MM.1S (cell line): ENCODE measurements around the gene DGKI.

Experiments
- DNase-seq: peaks from one replicate; pipeline ENCODE4 v3.0.0-alpha.2; 2015
- H2AFZ ChIP-seq: fragments of 300-600 bp; sonication (generic); 2 replicates; pipeline ENCODE4 v1.6.0; 2016; ENCODE audit warnings: antibody characterized with exemption, low read length
- H3F3A ChIP-seq: fragments of 300-600 bp; sonication (generic); 2 replicates; pipeline ENCODE4 v1.6.1; 2016; ENCODE audit warnings: mild to moderate bottlenecking, antibody characterized with exemption, low read length, moderate library complexity, mixed read lengths; ENCODE audit not compliant: insufficient read depth
- H3K27ac ChIP-seq: fragments of 300-600 bp; sonication (generic); 2 replicates; pipeline ENCODE4 v1.5.1; 2016; ENCODE audit warnings: mild to moderate bottlenecking, low read length
- H3K27me3 ChIP-seq: fragments of 300-600 bp; sonication (generic); replicated peaks from 2 replicates; pipeline ENCODE4 v1.6.0; 2016; ENCODE audit warnings: low read length; ENCODE audit not compliant: insufficient read depth
- H3K36me3 ChIP-seq: fragments of 300-600 bp; sonication (generic); replicated peaks from 2 replicates; pipeline ENCODE4 v1.6.1; 2016; ENCODE audit warnings: mild to moderate bottlenecking, low read length, mixed read lengths; ENCODE audit not compliant: insufficient read depth
- H3K4me1 ChIP-seq: fragments of 300-600 bp; sonication (generic); 2 replicates; pipeline ENCODE4 v1.6.1; 2016; ENCODE audit warnings: low read length, mixed read lengths
- H3K4me2 ChIP-seq: fragments of 300-600 bp; sonication (generic); 2 replicates; pipeline ENCODE4 v1.6.0; 2016; ENCODE audit warnings: low read depth, low read length
- H3K4me3 ChIP-seq: fragments of 300-600 bp; sonication (generic); 2 replicates; pipeline ENCODE4 v1.5.1; 2016; ENCODE audit warnings: low read length, mixed read lengths
- H3K79me2 ChIP-seq: fragments of 300-600 bp; sonication (generic); 2 replicates; pipeline ENCODE4 v1.6.1; 2016; ENCODE audit warnings: mixed run types, low read length, mixed read lengths
- H3K9ac ChIP-seq: fragments of 300-600 bp; sonication (generic); 2 replicates; pipeline ENCODE4 v1.6.1; 2016; ENCODE audit warnings: low read length, mixed read lengths
- H3K9me2 ChIP-seq: fragments of 300-600 bp; sonication (generic); replicated peaks from 2 replicates; pipeline ENCODE4 v1.6.1; 2016; ENCODE audit warnings: mild to moderate bottlenecking, low read length, mixed read lengths; ENCODE audit not compliant: insufficient read depth
- H3K9me3 ChIP-seq: fragments of 300-600 bp; sonication (generic); replicated peaks from 2 replicates; pipeline ENCODE4 v1.6.1; 2016; ENCODE audit warnings: mild to moderate bottlenecking, low read length, mixed read lengths; ENCODE audit not compliant: insufficient read depth
- H4K20me1 ChIP-seq: fragments of 300-600 bp; sonication (generic); 2 replicates; pipeline ENCODE4 v1.6.1; 2016; ENCODE audit warnings: mild to moderate bottlenecking, low read length, moderate library complexity, mixed read lengths; ENCODE audit not compliant: insufficient read depth
- EZH2 ChIP-seq: fragments of 300-600 bp; sonication (generic); optimal IDR thresholded peaks from 2 replicates; pipeline ENCODE3; 2017; ENCODE audit warnings: low read depth, mild to moderate bottlenecking, antibody characterized with exemption, low read length, mixed read lengths
- EZH2phosphoT487 ChIP-seq: fragments of 300-600 bp; sonication (generic); IDR thresholded peaks from 2 replicates; pipeline ENCODE4 v1.6.1; 2018; ENCODE audit warnings: antibody characterized with exemption, low read length
- TF ChIP-seq, protein P1 (sequence below): fragments of 300-600 bp; sonication (generic); IDR thresholded peaks from 2 replicates; pipeline ENCODE4 v1.5.1; 2016; ENCODE audit warnings: antibody characterized with exemption, low read length, mixed read lengths

DGKI gene

DNA sequence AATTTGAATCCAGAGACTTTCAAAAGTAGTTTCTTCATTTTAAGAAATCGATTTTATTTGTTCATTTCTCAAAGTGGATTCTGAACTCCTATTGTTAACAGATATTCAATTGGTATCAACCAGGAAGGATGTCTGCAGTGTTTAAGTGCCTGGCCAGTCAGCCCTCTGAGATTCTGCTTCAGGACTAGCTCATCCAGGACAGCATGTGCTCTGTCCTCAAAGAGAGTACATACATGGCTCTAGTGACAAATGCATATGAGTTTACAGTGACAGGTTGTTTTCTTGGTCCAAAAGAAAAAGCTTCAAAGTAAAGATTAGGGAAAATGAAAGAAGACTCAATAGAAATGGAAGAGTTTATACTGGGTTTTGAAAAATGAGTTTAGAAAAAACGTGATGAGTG is 494.8 kb downstream of the DGKI start:
- Histone ChIP-seq H3K27ac (no peak overlapping the region), H3K4me2 (no peak overlapping the region), H3F3A (no peaks in the 10 kb centered on the region), H3K79me2 (no peaks in the 10 kb centered on the region), H3K9me3 (no peaks in the 10 kb centered on the region), H3K9ac (no peak overlapping the region), H3K36me3 (no peaks in the 10 kb centered on the region), H4K20me1 (no peaks in the 10 kb centered on the region), H3K4me1 (0 out of 2 replicates have a peak, but pooled peaks cover 4% of the 10 kb centered on the region), H2AFZ (no peak overlapping the region), H3K4me3 (no peak overlapping the region), H3K27me3 (no peaks in the 10 kb centered on the region), H3K9me2 (no peaks in the 10 kb centered on the region)
- TF ChIP-seq, protein P1, sequence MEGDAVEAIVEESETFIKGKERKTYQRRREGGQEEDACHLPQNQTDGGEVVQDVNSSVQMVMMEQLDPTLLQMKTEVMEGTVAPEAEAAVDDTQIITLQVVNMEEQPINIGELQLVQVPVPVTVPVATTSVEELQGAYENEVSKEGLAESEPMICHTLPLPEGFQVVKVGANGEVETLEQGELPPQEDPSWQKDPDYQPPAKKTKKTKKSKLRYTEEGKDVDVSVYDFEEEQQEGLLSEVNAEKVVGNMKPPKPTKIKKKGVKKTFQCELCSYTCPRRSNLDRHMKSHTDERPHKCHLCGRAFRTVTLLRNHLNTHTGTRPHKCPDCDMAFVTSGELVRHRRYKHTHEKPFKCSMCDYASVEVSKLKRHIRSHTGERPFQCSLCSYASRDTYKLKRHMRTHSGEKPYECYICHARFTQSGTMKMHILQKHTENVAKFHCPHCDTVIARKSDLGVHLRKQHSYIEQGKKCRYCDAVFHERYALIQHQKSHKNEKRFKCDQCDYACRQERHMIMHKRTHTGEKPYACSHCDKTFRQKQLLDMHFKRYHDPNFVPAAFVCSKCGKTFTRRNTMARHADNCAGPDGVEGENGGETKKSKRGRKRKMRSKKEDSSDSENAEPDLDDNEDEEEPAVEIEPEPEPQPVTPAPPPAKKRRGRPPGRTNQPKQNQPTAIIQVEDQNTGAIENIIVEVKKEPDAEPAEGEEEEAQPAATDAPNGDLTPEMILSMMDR: no peak
- TF ChIP-seq EZH2 (no peak), EZH2phosphoT487 (no peak)
- DNase-seq: no peak

DNA sequence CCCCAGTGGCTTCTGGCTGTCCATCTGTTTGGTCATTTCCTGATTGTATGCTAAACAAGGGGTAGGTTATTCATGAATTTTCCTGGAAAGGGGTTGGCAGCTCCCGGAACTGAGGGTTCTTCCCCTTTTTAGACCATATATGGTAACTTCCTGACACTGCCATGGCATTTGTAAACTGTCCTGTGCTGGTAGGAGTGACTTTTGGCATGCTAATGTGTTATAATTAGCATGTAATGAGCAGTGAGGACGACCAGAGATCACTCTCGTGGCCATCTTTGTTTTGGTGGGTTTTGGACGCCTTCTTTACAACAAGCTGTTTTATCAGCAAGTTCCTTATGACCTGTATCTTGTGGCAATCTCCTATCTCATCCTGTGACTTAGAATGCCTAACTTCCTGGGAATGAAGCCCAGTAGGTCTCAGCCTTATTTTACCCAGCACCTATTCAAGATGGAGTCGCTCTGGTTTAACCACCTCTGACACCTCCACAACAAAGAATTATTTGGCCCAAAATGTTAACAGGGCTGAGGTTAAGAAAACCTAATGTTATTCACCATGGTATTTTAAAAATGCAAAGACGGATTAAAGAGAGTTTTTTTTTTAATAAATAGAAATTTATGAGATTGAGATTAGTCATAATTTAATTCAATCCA is 500.9 kb downstream of the DGKI start:
- Histone ChIP-seq H3K4me3 (no peak overlapping the region), H2AFZ (no peak overlapping the region), H3K36me3 (no peaks in the 10 kb centered on the region), H3K27me3 (no peaks in the 10 kb centered on the region), H3K27ac (no peak overlapping the region), H3K4me2 (no peak overlapping the region), H3K4me1 (no peaks in the 10 kb centered on the region), H3F3A (no peaks in the 10 kb centered on the region), H3K9ac (no peak overlapping the region), H4K20me1 (no peaks in the 10 kb centered on the region), H3K79me2 (no peaks in the 10 kb centered on the region), H3K9me3 (no peaks in the 10 kb centered on the region), H3K9me2 (no peaks in the 10 kb centered on the region)
- no peak for DNase-seq
- TF ChIP-seq EZH2phosphoT487 (no peak), EZH2 (no peak)
- TF ChIP-seq, protein P1: no peak

DNA sequence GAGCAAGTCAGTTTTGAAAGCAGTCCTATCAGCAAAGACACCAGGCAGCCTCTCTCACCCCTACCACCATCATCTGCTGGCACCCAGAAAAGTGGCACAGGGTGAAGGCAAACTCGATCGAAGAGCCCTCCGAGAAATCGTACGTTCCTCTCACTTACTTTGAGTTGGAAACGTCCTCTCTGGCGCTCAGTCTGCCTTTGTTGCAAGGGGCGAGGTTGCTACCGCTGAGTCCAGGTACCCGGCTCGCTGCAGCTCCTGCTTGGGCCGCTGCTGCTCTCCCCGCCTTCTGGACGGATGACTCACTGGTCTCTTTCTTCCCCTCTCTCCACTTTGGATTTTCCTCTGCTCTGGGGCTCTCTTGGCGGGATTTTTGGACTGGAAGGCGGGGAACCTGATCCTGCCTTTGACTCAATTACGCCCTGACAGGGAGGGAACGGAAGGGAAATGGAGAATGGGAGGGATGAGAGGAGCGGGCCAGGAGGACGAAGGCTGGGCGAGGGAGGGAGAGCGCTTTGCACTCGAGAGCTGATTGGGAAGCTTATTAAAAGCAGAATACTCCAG is 503.4 kb downstream of the DGKI start, which contains the start of gene PTN:
Gene PTN, minus strand, starts transcription at position 453 of the 561 bp plus-strand sequence. CDS start 88,760 bp downstream, outside the sequence.
- Histone ChIP-seq H2AFZ (no peak within 1 kb of the TSS), H3K4me3 (no peak within 1 kb of the TSS), H3K36me3 (no peaks in the 10 kb centered on the region), H3K4me2 (no peak within 1 kb of the TSS), H3K79me2 (no peaks in the 10 kb centered on the region), H3K9me2 (no peaks in the 10 kb centered on the region), H3K9me3 (no peaks in the 10 kb centered on the region), H3F3A (no peaks in the 10 kb centered on the region), H3K27ac (no peak within 1 kb of the TSS), H3K27me3 (no peaks in the 10 kb centered on the region), H4K20me1 (no peaks in the 10 kb centered on the region), H3K9ac (no peak within 1 kb of the TSS), H3K4me1 (no peaks in the 10 kb centered on the region)
- TF ChIP-seq EZH2: no peak
- no peak for DNase-seq

DNA sequence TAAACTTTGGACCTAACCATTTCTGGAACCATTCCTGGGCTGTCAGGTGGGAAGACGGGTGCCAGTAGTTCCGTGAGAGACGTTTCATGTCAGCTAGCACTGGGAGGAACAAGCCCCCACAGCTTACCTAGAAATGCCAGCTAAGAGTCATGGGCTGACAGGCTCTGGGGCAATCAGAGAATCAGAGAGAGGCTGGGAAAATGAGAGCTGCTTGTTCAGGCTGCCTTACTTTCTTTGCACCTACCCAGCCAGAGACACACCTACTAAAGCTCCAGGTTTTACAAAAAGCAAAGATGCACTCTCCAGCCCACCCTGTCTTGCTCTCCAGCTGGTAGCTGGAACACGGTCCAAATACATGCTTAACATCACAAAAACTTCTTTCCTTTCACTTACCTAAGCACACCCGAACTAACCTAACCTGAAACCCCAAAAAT is 503.9 kb downstream of the DGKI start:
- H3K4me3 ChIP-seq: no peak overlapping the region
- DNase-seq: no peak

More for the DNA sequence above, 503.9 kb downstream of the DGKI start:
- TF ChIP-seq EZH2phosphoT487: no peak
- no peak for TF ChIP-seq EZH2
- TF ChIP-seq, protein P1: no peak
- H3K9me3 ChIP-seq: no peaks in the 10 kb centered on the region
- H3K79me2 ChIP-seq: no peaks in the 10 kb centered on the region
- H4K20me1 ChIP-seq: no peaks in the 10 kb centered on the region
- no peak overlapping the region for H3K4me2 ChIP-seq
- no peaks in the 10 kb centered on the region for H3K36me3 ChIP-seq
- no peak overlapping the region for H3K27ac ChIP-seq
- no peaks in the 10 kb centered on the region for H3K9me2 ChIP-seq
- no peaks in the 10 kb centered on the region for H3F3A ChIP-seq
- H3K4me1 ChIP-seq: no peaks in the 10 kb centered on the region
- H3K9ac ChIP-seq: no peak overlapping the region
- no peaks in the 10 kb centered on the region for H3K27me3 ChIP-seq
- no peak overlapping the region for H2AFZ ChIP-seq
